Neutrophil (primary cell): ENCODE data around the gene ANKRD11.

Experiments
- H3K27ac ChIP-seq: fragments of 200-600 bp; sonication (generic); 2 replicates; pipeline ENCODE4 v1.5.1; 2016; ENCODE audit warnings: mild to moderate bottlenecking, moderate library complexity
- H3K27me3 ChIP-seq: fragments of 200-600 bp; sonication (generic); 2 replicates; pipeline ENCODE4 v1.6.0; 2016; ENCODE audit warnings: mild to moderate bottlenecking
- H3K36me3 ChIP-seq: fragments of 200-600 bp; sonication (generic); 2 replicates; pipeline ENCODE4 v1.5.1; 2017
- H3K4me1 ChIP-seq, 2 experiments: fragments of 200-600 bp in 1 of 2; sonication (generic) in 1 of 2; 1 replicate in 1 of 2; 2 replicates in 1 of 2; pipeline versions ENCODE4 v1.5.1 to v1.6.1; 2013 to 2016; ENCODE audit warnings: low read depth in 1 of 2, low read length in 1 of 2, mild to moderate bottlenecking in 1 of 2, moderate library complexity in 1 of 2; ENCODE audit not compliant: control insufficient read depth in 1 of 2, insufficient read depth in 1 of 2
- H3K4me3 ChIP-seq, 2 experiments: fragments of 200-600 bp in 1 of 2; sonication (generic) in 1 of 2; 1 replicate in 1 of 2; 2 replicates in 1 of 2; pipeline ENCODE4 v1.5.1; 2013 to 2016; ENCODE audit warnings: low read depth in 1 of 2, low read length in 1 of 2, mild to moderate bottlenecking in 1 of 2, moderate library complexity in 1 of 2
- H3K9me3 ChIP-seq: fragments of 200-600 bp; sonication (generic); 2 replicates; pipeline ENCODE4 v1.5.1; 2016
- CTCF ChIP-seq: fragments of 200-600 bp; sonication (generic); IDR thresholded peaks from 2 replicates; pipeline ENCODE4 v1.5.1; 2016; ENCODE audit warnings: antibody characterized with exemption

The ANKRD11 gene

GRCh38 chr16:89448656-89449055 lies 41.7 kb downstream of the ANKRD11 start:
- peaks cover 73 to 86% of the 10 kb centered on the region in 2 experiments for H3K4me1 ChIP-seq
- H3K36me3 ChIP-seq, result no peaks in the 10 kb centered on the region
- H3K4me3 ChIP-seq, result no peak overlapping the region
- peak overlapping the region; percentile 6 for H3K27ac ChIP-seq
- no peaks in the 10 kb centered on the region for H3K27me3 ChIP-seq
- TF ChIP-seq CTCF, result no peak
- H3K9me3 ChIP-seq, result no peaks in the 10 kb centered on the region

- peak overlapping the region; percentile 58 for H3K27ac ChIP-seq
- H3K27me3 ChIP-seq, result no peaks in the 10 kb centered on the region
- H3K4me1 ChIP-seq, result peaks cover 71 to 86% of the 10 kb centered on the region in 2 experiments
- no peak overlapping the region for H3K4me3 ChIP-seq
- H3K36me3 ChIP-seq, result no peaks in the 10 kb centered on the region
- H3K9me3 ChIP-seq, result no peaks in the 10 kb centered on the region
- TF ChIP-seq CTCF, result no peak
Measured at GRCh38 chr16:89446975-89447293, 43.4 kb downstream of the ANKRD11 start.

GRCh38 chr16:89446136-89446974 lies 44.0 kb downstream of the ANKRD11 start:
- Histone ChIP-seq H3K9me3 (no peaks in the 10 kb centered on the region), H3K36me3 (no peaks in the 10 kb centered on the region), H3K4me1 (peaks cover 77 to 85% of the 10 kb centered on the region in 2 experiments), H3K4me3 (no peak overlapping the region), H3K27ac (peak overlapping the region; percentile 58), H3K27me3 (no peaks in the 10 kb centered on the region)
- TF ChIP-seq CTCF, result no peak

- Histone ChIP-seq H3K4me1 (peaks cover 81 to 87% of the 10 kb centered on the region in 2 experiments), H3K9me3 (no peaks in the 10 kb centered on the region), H3K27me3 (no peaks in the 10 kb centered on the region), H3K4me3 (no peak overlapping the region), H3K27ac (peak overlapping the region; percentile 59), H3K36me3 (no peaks in the 10 kb centered on the region)
- no peak for TF ChIP-seq CTCF
Measured at GRCh38 chr16:89445166-89445565, 45.2 kb downstream of the ANKRD11 start.

GRCh38 chr16:89444728-89445127 lies 45.6 kb downstream of the ANKRD11 start:
- H3K4me1 ChIP-seq, result peaks cover 81 to 87% of the 10 kb centered on the region in 2 experiments
- no peaks in the 10 kb centered on the region for H3K9me3 ChIP-seq
- no peaks in the 10 kb centered on the region for H3K27me3 ChIP-seq
- peak overlapping the region; percentile 59 for H3K27ac ChIP-seq
- TF ChIP-seq CTCF, result no peak
- H3K4me3 ChIP-seq, result no peak overlapping the region
- H3K36me3 ChIP-seq, result no peaks in the 10 kb centered on the region
